WTC11 (cell line): Measurements from ENCODE around the gene DDX51. TPM values are rescaled to one million over a fixed set of nuclear protein-coding genes. Genes with fewer than 3 reads are reported as not detected.

ENCODE experiments used
- ATAC-seq: fragments of 200-7000 bp; cut with Tn5 transposase; 2 replicates; pipeline ENCODE4 v1.10.0; 2021; ENCODE audit warnings: mild to moderate bottlenecking, moderate library complexity
- CTCF ChIA-PET: fragments of 300-600 bp; sonication (Branson Sonifier 250); formaldehyde crosslinking; loops from one replicate; lab custom pipeline; 2021; ENCODE audit warnings: antibody characterized with exemption; lab: Charles Lee
- POLR2A ChIA-PET: fragments of 350-600 bp; sonication (Branson Sonifier 250); formaldehyde crosslinking; loops from one replicate; lab custom pipeline; 2021; ENCODE audit warnings: antibody characterized with exemption; lab: Charles Lee
- DNase-seq: peaks from one replicate; pipeline ENCODE4 v3.0.0; 2021; ENCODE audit warnings: low spot score
- H3K27ac Mint-ChIP-seq: 2 replicates; pipeline ENCODE4 v1.8.0; 2021; ENCODE audit warnings: mixed read lengths
- H3K27me3 Mint-ChIP-seq: 2 replicates; pipeline ENCODE4 v1.8.0; 2021; ENCODE audit warnings: low read depth, mild to moderate bottlenecking, moderate library complexity, mixed read lengths
- H3K36me3 Mint-ChIP-seq: 2 replicates; pipeline ENCODE4 v1.8.0; 2021; ENCODE audit warnings: mixed read lengths
- H3K4me1 Mint-ChIP-seq: 2 replicates; pipeline ENCODE4 v1.8.0; 2022; ENCODE audit warnings: mixed read lengths
- H3K4me3 Mint-ChIP-seq: 2 replicates; pipeline ENCODE4 v1.8.0; 2021; ENCODE audit warnings: mild to moderate bottlenecking, moderate library complexity, mixed read lengths
- H3K9me3 Mint-ChIP-seq: 2 replicates; pipeline ENCODE4 v1.8.0; 2021; ENCODE audit warnings: mixed read lengths
- CBFB ChIP-seq: sonication (generic); formaldehyde crosslinking; IDR thresholded peaks from 2 replicates; pipeline ENCODE4 v1.8.1; 2022; ENCODE audit warnings: mild to moderate bottlenecking, low read depth, missing genetic modification reagents
- E2F4 ChIP-seq: sonication (generic); formaldehyde crosslinking; IDR thresholded peaks from 2 replicates; pipeline ENCODE4 v1.8.1; 2022; ENCODE audit warnings: low read depth, mild to moderate bottlenecking, moderate library complexity, missing genetic modification reagents, borderline replicate concordance
- ESRRA ChIP-seq: sonication (generic); formaldehyde crosslinking; IDR thresholded peaks from 2 replicates; pipeline ENCODE4 v1.8.1; 2022; ENCODE audit warnings: mild to moderate bottlenecking, missing genetic modification reagents, borderline replicate concordance
- ETV6 ChIP-seq: sonication (generic); formaldehyde crosslinking; IDR thresholded peaks from 2 replicates; pipeline ENCODE4 v1.8.1; 2022; ENCODE audit warnings: mild to moderate bottlenecking, missing genetic modification reagents
- GABPB1 ChIP-seq: sonication (generic); formaldehyde crosslinking; IDR thresholded peaks from 2 replicates; pipeline ENCODE4 v1.8.1; 2023; ENCODE audit warnings: mild to moderate bottlenecking, missing genetic modification reagents
- HMGXB4 ChIP-seq: sonication (generic); formaldehyde crosslinking; IDR thresholded peaks from 2 replicates; pipeline ENCODE4 v1.8.1; 2023; ENCODE audit warnings: mild to moderate bottlenecking, moderate library complexity, missing genetic modification reagents
- MYBL2 ChIP-seq: sonication (generic); formaldehyde crosslinking; IDR thresholded peaks from 2 replicates; pipeline ENCODE4 v1.8.1; 2023; ENCODE audit warnings: mild to moderate bottlenecking, moderate library complexity, missing genetic modification reagents
- NFYB ChIP-seq: sonication (generic); formaldehyde crosslinking; conservative IDR thresholded peaks from 2 replicates; pipeline ENCODE4 v1.8.0; 2022; ENCODE audit warnings: low read depth, missing genetic modification reagents
- RORB ChIP-seq: fragments of 250-450 bp; sonication (Bioruptor Pico); IDR thresholded peaks from 2 replicates; pipeline ENCODE4 v1.9.0; 2021; ENCODE audit warnings: mild to moderate bottlenecking
- TEAD1 ChIP-seq: sonication (generic); formaldehyde crosslinking; IDR thresholded peaks from 2 replicates; pipeline ENCODE4 v1.8.0; 2022; ENCODE audit warnings: mild to moderate bottlenecking, missing genetic modification reagents
- ZBTB21 ChIP-seq: sonication (generic); formaldehyde crosslinking; IDR thresholded peaks from 2 replicates; pipeline ENCODE4 v1.8.1; 2023; ENCODE audit warnings: mild to moderate bottlenecking, missing genetic modification reagents, borderline replicate concordance
- ZBTB43 ChIP-seq: sonication (generic); formaldehyde crosslinking; IDR thresholded peaks from 2 replicates; pipeline ENCODE4 v1.8.1; 2023; ENCODE audit warnings: mild to moderate bottlenecking, missing genetic modification reagents
- ZMAT4 ChIP-seq: fragments of 250-450 bp; sonication (Bioruptor Pico); IDR thresholded peaks from 2 replicates; pipeline ENCODE4 v1.9.0; 2021; ENCODE audit warnings: mild to moderate bottlenecking
- ZNF121 ChIP-seq: sonication (generic); formaldehyde crosslinking; IDR thresholded peaks from 2 replicates; pipeline ENCODE4 v1.8.0; 2023; ENCODE audit warnings: missing genetic modification reagents
- ZNF138 ChIP-seq: sonication (generic); formaldehyde crosslinking; conservative IDR thresholded peaks from 2 replicates; pipeline ENCODE4 v1.8.1; 2022; ENCODE audit warnings: mild to moderate bottlenecking, moderate library complexity, missing genetic modification reagents
- ZNF232 ChIP-seq: sonication (generic); formaldehyde crosslinking; IDR thresholded peaks from 2 replicates; pipeline ENCODE4 v1.8.0; 2022; ENCODE audit warnings: mild to moderate bottlenecking, missing genetic modification reagents
- ZNF317 ChIP-seq: sonication (generic); formaldehyde crosslinking; IDR thresholded peaks from 2 replicates; pipeline ENCODE4 v1.8.1; 2023; ENCODE audit warnings: low read depth, mild to moderate bottlenecking, moderate library complexity, missing genetic modification reagents, borderline replicate concordance
- ZNF425 ChIP-seq: fragments of 250-450 bp; sonication (Bioruptor Pico); conservative IDR thresholded peaks from 2 replicates; pipeline ENCODE4 v1.9.0; 2021; ENCODE audit warnings: mild to moderate bottlenecking
- ZNF512 ChIP-seq: sonication (generic); formaldehyde crosslinking; IDR thresholded peaks from 2 replicates; pipeline ENCODE4 v1.8.1; 2022; ENCODE audit warnings: missing genetic modification reagents, borderline replicate concordance
- ZNF532 ChIP-seq: fragments of 250-450 bp; sonication (Bioruptor Pico); IDR thresholded peaks from 2 replicates; pipeline ENCODE4 v1.9.0; 2021; ENCODE audit warnings: mild to moderate bottlenecking, borderline replicate concordance
- total RNA-seq: library from RNA; stranded (reverse); gene quantifications from 3 replicates; pipeline ENCODE4 v1.2.3, GENCODE V29; 2021

The DDX51 gene
- total RNA-seq, 1 experiment from 2014 or later: 32.7 TPM

- DNase-seq (no peak), ATAC-seq (no peak)
- ChIA-PET POLR2A (no interaction called here), CTCF (interaction anchor here (1.5 to 2.2 kb wide), 4 partner anchors 33 to 228 kb away, joined by 4 to 6 read pairs (median 4); no protein-coding TSS in a partner anchor)
- Mint-ChIP-seq H3K4me1 (peaks cover 7% of the 10 kb centered on the region), H3K4me3 (no peak overlapping the region), H3K9me3 (peaks cover 11% of the 10 kb centered on the region), H3K36me3 (no peaks in the 10 kb centered on the region), H3K27ac (no peak overlapping the region), H3K27me3 (peaks cover 72% of the 10 kb centered on the region)
- no peak for TF ChIP-seq ESRRA (CRISPR knock-in tag)
- no peak for TF ChIP-seq MYBL2 (CRISPR knock-in tag)
- no peak for TF ChIP-seq ZNF138 (CRISPR knock-in tag)
- TF ChIP-seq ZNF232 (CRISPR knock-in tag): no peak
- no peak for TF ChIP-seq ZNF532 (CRISPR knock-in tag)
- no peak for TF ChIP-seq ZNF121 (CRISPR knock-in tag)
- TF ChIP-seq ZNF425: no peak
- TF ChIP-seq ZNF317 (CRISPR knock-in tag): no peak
- TF ChIP-seq CBFB (CRISPR knock-in tag): no peak
Observed at GRCh38 chr12:132186208-132186856, 42.2 kb upstream of the DDX51 start.

- peaks cover 7% of the 10 kb centered on the region for H3K4me1 Mint-ChIP-seq
- no peak overlapping the region for H3K27ac Mint-ChIP-seq
- CTCF ChIA-PET: interaction anchor here (0.6 to 2.2 kb wide), 5 partner anchors 32 to 233 kb away, joined by 3 to 6 read pairs (median 4); no protein-coding TSS in a partner anchor
- no peak for TF ChIP-seq HMGXB4 (CRISPR knock-in tag)
- TF ChIP-seq ZNF512 (CRISPR knock-in tag): no peak
- TF ChIP-seq ZMAT4: no peak
- no peak for TF ChIP-seq NFYB (CRISPR knock-in tag)
- no peak for TF ChIP-seq ZBTB21 (CRISPR knock-in tag)
- TF ChIP-seq RORB (CRISPR knock-in tag): no peak
- TF ChIP-seq E2F4: no peak
- no peak for TF ChIP-seq TEAD1 (CRISPR knock-in tag)
- no peak for TF ChIP-seq ETV6 (CRISPR knock-in tag)
- TF ChIP-seq GABPB1 (CRISPR knock-in tag): no peak
- TF ChIP-seq MYBL2 (CRISPR knock-in tag): no peak
- TF ChIP-seq ZBTB43 (CRISPR knock-in tag): no peak
Observed at GRCh38 chr12:132185705-132186104, 41.6 kb upstream of the DDX51 start.

More at GRCh38 chr12:132185705-132186104, 41.6 kb upstream of the DDX51 start:
- DNase-seq (no peak), ATAC-seq (no peak)
- H3K9me3 Mint-ChIP-seq: peaks cover 16% of the 10 kb centered on the region
- H3K36me3 Mint-ChIP-seq: no peaks in the 10 kb centered on the region
- peaks cover 72% of the 10 kb centered on the region for H3K27me3 Mint-ChIP-seq
- POLR2A ChIA-PET: no interaction called here
- H3K4me3 Mint-ChIP-seq: no peak overlapping the region
